Gastroesophageal sphincter (tissue), 4 donors: ENCODE measurements around the gene COG3. TPM values are rescaled to one million over a fixed set of nuclear protein-coding genes. Genes with fewer than 3 reads are reported as not detected.
A peak's percentile ranks its signal among the peaks of the same experiment; 100 is the strongest.

ENCODE experiments used
- ATAC-seq: fragments of 150-250 bp; one replicate; pipeline ENCODE4 v1.9.1; 2016; ENCODE audit warnings: mild to moderate bottlenecking, moderate library complexity
- H3K27ac ChIP-seq, 4 donors: fragments of 200-600 bp; sonication (generic) in 3 of 4; 1 replicate in 3 of 4; 2 replicates in 1 of 4; pipeline ENCODE4 v1.5.1; 2016 to 2019
- H3K27me3 ChIP-seq: fragments of 200-600 bp; sonication (generic); one replicate; pipeline ENCODE4 v1.5.1; 2019
- H3K36me3 ChIP-seq, 2 donors: fragments of 200-600 bp; sonication (generic); one replicate each; pipeline ENCODE4 v1.5.1; 2019; ENCODE audit warnings: control low read depth in 1 of 2
- H3K4me1 ChIP-seq, 3 donors: fragments of 200-600 bp; sonication (generic); 1 replicate in 2 of 3; 2 replicates in 1 of 3; pipeline ENCODE4 v1.5.1; 2016 to 2019; ENCODE audit warnings: control low read depth in 2 of 3
- H3K4me3 ChIP-seq, 2 donors: fragments of 200-600 bp; sonication (generic); one replicate each; pipeline ENCODE4 v1.5.1; 2019; ENCODE audit warnings: mild to moderate bottlenecking in 1 of 2, moderate library complexity in 1 of 2
- H3K9me3 ChIP-seq, 3 donors: fragments of 200-600 bp; sonication (generic); one replicate each; pipeline ENCODE4 v1.5.1; 2017 to 2019; ENCODE audit warnings: control low read depth in 2 of 3
- CTCF ChIP-seq, 4 experiments: fragments of 200-600 bp in 2 of 4; fragments of 450-650 bp in 2 of 4; sonication (generic) in 1 of 4; IDR thresholded peaks; one replicate each; pipeline ENCODE4 v1.5.1; 2017 to 2019; ENCODE audit warnings: antibody characterized with exemption in 4 of 4, mild to moderate bottlenecking in 2 of 4, moderate library complexity in 2 of 4
- EP300 ChIP-seq: sonication (generic); formaldehyde crosslinking; IDR thresholded peaks from one replicate; pipeline ENCODE4 v1.6.1; 2017; ENCODE audit warnings: antibody characterized with exemption, mild to moderate bottlenecking
- POLR2A ChIP-seq, 2 donors: fragments of 450-650 bp; IDR thresholded peaks; one replicate each; pipeline ENCODE4 v1.6.1; 2017; ENCODE audit warnings: antibody characterized with exemption in 2 of 2, mild to moderate bottlenecking in 2 of 2, moderate library complexity in 1 of 2
- POLR2AphosphoS5 ChIP-seq: sonication (generic); formaldehyde crosslinking; IDR thresholded peaks from one replicate; pipeline ENCODE4 v1.6.1; 2017; ENCODE audit warnings: antibody characterized with exemption
- WGBS, 2 donors: methylation state at CpG; one replicate each; pipeline ENCODE4 v1.1.5; 2018; ENCODE audit warnings: low coverage in 1 of 2; 5-methylcytosine and 5-hydroxymethylcytosine counted together
- total RNA-seq, 4 donors: library from RNA; depleted of rRNA; stranded (reverse); fragments of >200 nt; gene quantifications; one replicate each; pipeline ENCODE4 v1.1.0, GENCODE V29; 2016

COG3 gene
- total RNA-seq, 4 donors from 2014 or later: 19.4 to 30.0 (median 21.3) TPM

GRCh38 chr13:45487604-45488003 is 22.9 kb downstream of the COG3 start:
- no peak for TF ChIP-seq EP300
- no peak for TF ChIP-seq POLR2AphosphoS5
- no peak for TF ChIP-seq POLR2A (IDR thresholded peaks at IDR 0.05)
- TF ChIP-seq CTCF (IDR thresholded peaks at IDR 0.05): no peak
- Histone ChIP-seq H3K9me3 (no peaks in the 10 kb centered on the region), H3K27me3 (no peaks in the 10 kb centered on the region), H3K4me1 (no peaks in the 10 kb centered on the region), H3K4me3 (no peak overlapping the region), H3K27ac (no peak overlapping the region), H3K36me3 (peaks cover 6 to 65% of the 10 kb centered on the region in 2 donors)
- ATAC-seq: no peak
- 96 to 100% methylated on average over 1 of the region's 1 CpG for WGBS, 2 donors

GRCh38 chr13:45490068-45490467 is 25.3 kb downstream of the COG3 start:
- Histone ChIP-seq H3K4me3 (no peak overlapping the region), H3K36me3 (peaks cover 6 to 72% of the 10 kb centered on the region in 2 donors), H3K27ac (no peak overlapping the region), H3K27me3 (no peaks in the 10 kb centered on the region), H3K9me3 (no peaks in the 10 kb centered on the region), H3K4me1 (no peaks in the 10 kb centered on the region)
- no peak for ATAC-seq
- WGBS, 2 donors: 83 to 100% methylated on average over 1 of the region's 1 CpG
- no peak for TF ChIP-seq POLR2A (IDR thresholded peaks at IDR 0.05)
- peak in 1 of 4 experiments; percentile 27 for TF ChIP-seq CTCF (IDR thresholded peaks at IDR 0.05)

- H3K4me3 ChIP-seq: no peak overlapping the region
- TF ChIP-seq POLR2A (IDR thresholded peaks at IDR 0.05) (no peak), CTCF (IDR thresholded peaks at IDR 0.05) (no peak), EP300 (no peak), POLR2AphosphoS5 (no peak)
- no peaks in the 10 kb centered on the region for H3K4me1 ChIP-seq
- peaks cover 0 to 82% of the 10 kb centered on the region in 2 donors for H3K36me3 ChIP-seq
- no peaks in the 10 kb centered on the region for H3K9me3 ChIP-seq
- no peak for ATAC-seq
- WGBS, 2 donors: 88 to 100% methylated on average over 1 of the region's 1 CpG
- H3K27ac ChIP-seq: no peak overlapping the region
- no peaks in the 10 kb centered on the region for H3K27me3 ChIP-seq
These were observed 27.8 kb downstream of the COG3 start for GRCh38 chr13:45492538-45492937.

- no peak for ATAC-seq
- H3K4me3 ChIP-seq: no peak overlapping the region
- H3K9me3 ChIP-seq: no peaks in the 10 kb centered on the region
- no peaks in the 10 kb centered on the region for H3K4me1 ChIP-seq
- peaks cover 0 to 80% of the 10 kb centered on the region in 2 donors for H3K36me3 ChIP-seq
- no peaks in the 10 kb centered on the region for H3K27me3 ChIP-seq
- H3K27ac ChIP-seq: no peak overlapping the region
- 70 to 81% methylated on average over 6 to 7 of the region's 7 CpGs for WGBS, 2 donors
- TF ChIP-seq POLR2AphosphoS5: no peak
- no peak for TF ChIP-seq CTCF (IDR thresholded peaks at IDR 0.05)
- TF ChIP-seq POLR2A (IDR thresholded peaks at IDR 0.05): no peak
- no peak for TF ChIP-seq EP300
These were observed 32.2 kb downstream of the COG3 start for GRCh38 chr13:45496942-45497341.

- Histone ChIP-seq H3K4me3 (no peak overlapping the region), H3K36me3 (peaks cover 0 to 79% of the 10 kb centered on the region in 2 donors), H3K9me3 (no peaks in the 10 kb centered on the region), H3K27me3 (no peaks in the 10 kb centered on the region), H3K27ac (no peak overlapping the region), H3K4me1 (no peaks in the 10 kb centered on the region)
- WGBS, 2 donors: 69 to 72% methylated on average over 3 to 4 of the region's 4 CpGs
- ATAC-seq: no peak
- TF ChIP-seq POLR2A (IDR thresholded peaks at IDR 0.05): no peak
- no peak for TF ChIP-seq EP300
- no peak for TF ChIP-seq CTCF (IDR thresholded peaks at IDR 0.05)
- TF ChIP-seq POLR2AphosphoS5: no peak
These were observed 35.9 kb downstream of the COG3 start for GRCh38 chr13:45500492-45501174.
